GM12878 (cell line): Measurements from ENCODE around the gene CREB5. TPM values are rescaled to one million over a fixed set of nuclear protein-coding genes. Genes with fewer than 3 reads are reported as not detected.

ENCODE experiments used
- ATAC-seq: fragments of 200-7000 bp; cut with Tn5 transposase; 3 replicates; pipeline ENCODE4 v1.9.1; 2020; ENCODE audit warnings: mild to moderate bottlenecking, moderate library complexity
- BruUV-seq: library from RNA; stranded (reverse); fragments of 400-500 nt; replicated peaks from 2 replicates; lab custom pipeline; 2021; lab: Mats Ljungman, UMichigan
- CTCF ChIA-PET: fragments of 300-600 bp; sonication (Branson Sonifier 250); formaldehyde crosslinking; extraction: SDS; loops from one replicate; lab custom pipeline; 2021; ENCODE audit warnings: inconsistent platforms; lab: Yijun Ruan, JAX
- POLR2A ChIA-PET: fragments of 350-600 bp; formaldehyde crosslinking; extraction: SDS; loops from one replicate; lab custom pipeline; 2021; ENCODE audit warnings: inconsistent platforms; lab: Charles Lee
- RAD21 ChIA-PET: fragments of 300-600 bp; sonication (Branson Sonifier 250); formaldehyde crosslinking; loops from one replicate; lab custom pipeline; 2023; ENCODE audit warnings: antibody characterized with exemption; ENCODE audit not compliant: unreplicated experiment; lab: Charles Lee
- SMC1A ChIA-PET: fragments of 300-600 bp; sonication (Branson Sonifier 250); formaldehyde crosslinking; loops from one replicate; lab custom pipeline; 2023; ENCODE audit not compliant: unreplicated experiment, uncharacterized antibody; lab: Charles Lee
- DNase-seq: peaks from one replicate; pipeline ENCODE4 v3.0.0-alpha.2; 2011; ENCODE audit warnings: low read depth, low spot score
- FAIRE-seq: peaks from 3 replicates; lab custom pipeline; 2011; peaks lifted over from hg19 to GRCh38; lab: Jason Lieb, UNC
- H2AFZ ChIP-seq: 2 replicates; pipeline ENCODE4 v1.6.0; 2011; ENCODE audit warnings: low read depth, low read length, control low read depth; ENCODE audit not compliant: control insufficient read depth
- H3K27ac ChIP-seq: 2 replicates; pipeline ENCODE4 v1.5.1; 2011; ENCODE audit warnings: control low read depth; ENCODE audit not compliant: control insufficient read depth, insufficient read depth
- H3K27me3 ChIP-seq, 2 experiments: replicated peaks in 1 of 2; 2 replicates each; pipeline versions ENCODE4 v1.6.0 to v1.6.1; 2011; ENCODE audit warnings: low read length in 1 of 2; ENCODE audit not compliant: control insufficient read depth in 2 of 2, insufficient read depth in 2 of 2
- H3K36me3 ChIP-seq, 2 experiments: 2 replicates each; pipeline ENCODE4 v1.5.1; 2011; ENCODE audit warnings: low read length in 1 of 2; ENCODE audit not compliant: control insufficient read depth in 2 of 2, insufficient read depth in 2 of 2
- H3K4me1 ChIP-seq: 2 replicates; pipeline ENCODE4 v1.6.1; 2011; ENCODE audit warnings: mild to moderate bottlenecking, low read length, moderate library complexity, mixed read lengths; ENCODE audit not compliant: control insufficient read depth, insufficient read depth
- H3K4me2 ChIP-seq: 2 replicates; pipeline ENCODE4 v1.6.0; 2011; ENCODE audit warnings: control low read depth; ENCODE audit not compliant: control insufficient read depth, insufficient read depth
- H3K4me3 ChIP-seq: fragments of 200-600 bp; sonication (generic); 2 replicates; pipeline ENCODE4 v1.5.1; 2016
- H3K79me2 ChIP-seq: 2 replicates; pipeline ENCODE4 v1.6.0; 2011; ENCODE audit warnings: low read length; ENCODE audit not compliant: control insufficient read depth, insufficient read depth
- H3K9ac ChIP-seq: 2 replicates; pipeline ENCODE4 v1.8.0; 2011; ENCODE audit warnings: low read length, control low read depth, mixed read lengths; ENCODE audit not compliant: control insufficient read depth, insufficient read depth
- H3K9me3 ChIP-seq: replicated peaks from 3 replicates; pipeline ENCODE4 v1.5.1; 2011; ENCODE audit warnings: mild to moderate bottlenecking, low read length; ENCODE audit not compliant: control insufficient read depth, insufficient read depth
- H4K20me1 ChIP-seq: 2 replicates; pipeline ENCODE4 v1.6.0; 2011; ENCODE audit not compliant: control insufficient read depth, insufficient read depth
- CTCF ChIP-seq, 3 experiments: IDR thresholded peaks in 2 of 3; conservative IDR thresholded peaks in 1 of 3; 2 replicates each; pipeline ENCODE4 v1.5.1; 2011; ENCODE audit warnings: low read depth in 3 of 3, low read length in 3 of 3, mild to moderate bottlenecking in 3 of 3, control low read depth in 2 of 3, moderate library complexity in 2 of 3, inconsistent platforms in 1 of 3, mixed read lengths in 1 of 3; ENCODE audit not compliant: control insufficient read depth in 2 of 3, insufficient read depth in 1 of 3; ENCODE audit errors: extremely low read depth in 1 of 3
- CUX1 ChIP-seq: IDR thresholded peaks from 2 replicates; pipeline ENCODE4 v1.6.1; 2012; ENCODE audit warnings: improper control_type of control experiment, low read depth, low read length; ENCODE audit not compliant: insufficient replicate concordance
- FOXK2 ChIP-seq: fragments of 450-650 bp; IDR thresholded peaks from 2 replicates; pipeline ENCODE4 v1.6.1; 2017; ENCODE audit warnings: mild to moderate bottlenecking, moderate library complexity
- FOXM1 ChIP-seq: IDR thresholded peaks from 2 replicates; pipeline ENCODE4 v1.6.1; 2012; ENCODE audit warnings: low read depth, mild to moderate bottlenecking, inconsistent platforms, low read length, moderate library complexity
- NFYA ChIP-seq: IDR thresholded peaks from 2 replicates; pipeline ENCODE4 v1.6.1; 2011; ENCODE audit warnings: low read depth, mild to moderate bottlenecking, low read length, improper control_type of control experiment, borderline replicate concordance
- NKRF ChIP-seq: fragments of 450-650 bp; conservative IDR thresholded peaks from 2 replicates; pipeline ENCODE4 v1.6.1; 2017; ENCODE audit warnings: mild to moderate bottlenecking, moderate library complexity
- RAD51 ChIP-seq: fragments of 450-650 bp; IDR thresholded peaks from 2 replicates; pipeline ENCODE4 v1.6.1; 2016; ENCODE audit warnings: moderate library complexity, mild to moderate bottlenecking, inconsistent platforms
- RCOR1 ChIP-seq: conservative IDR thresholded peaks from 2 replicates; pipeline ENCODE4 v1.6.1; 2012; ENCODE audit warnings: low read depth, low read length, improper control_type of control experiment
- TAF1 ChIP-seq: IDR thresholded peaks from 2 replicates; pipeline ENCODE4 v1.6.1; 2011; ENCODE audit warnings: mild to moderate bottlenecking, low read depth, low read length, borderline replicate concordance
- ZNF384 ChIP-seq: IDR thresholded peaks from 2 replicates; pipeline ENCODE4 v1.6.1; 2012; ENCODE audit warnings: low read depth, mild to moderate bottlenecking, low read length, improper control_type of control experiment, borderline replicate concordance
- WGBS: methylation state at CpG from one replicate; pipeline ENCODE4 v1.1.6; 2016; ENCODE audit warnings: low lambda C conversion rate; ENCODE audit not compliant: insufficient replicate concordance, insufficient coverage; ENCODE audit errors: missing lambda C conversion rate; 5-methylcytosine and 5-hydroxymethylcytosine counted together
- in situ Hi-C: fragments of 300-500 bp; cut with MboI; formaldehyde crosslinking; loops from 9 replicates; pipeline ENCODE4 v1.14.3; 2018; ENCODE audit warnings: mixed read lengths
- intact Hi-C: fragments of 100-400 bp; cut with micrococcal nuclease; formaldehyde crosslinking; loops from one replicate; pipeline ENCODE4 v1.14.2; 2022; ENCODE audit not compliant: unreplicated experiment
- polyA plus RNA-seq, 11 experiments: library from polyadenylated mRNA; depleted of rRNA in 4 of 11; unstranded in 6 of 11; stranded (reverse) in 5 of 11; fragments of >200 nt; fragmentation: Nextera tagmentation in 4 of 11; fragmentation: Illumina TruSeq in 1 of 11; extraction: Ambion mirVana in 4 of 11; extraction: Trizol in 1 of 11; gene quantifications; 1 replicate in 1 of 11; 2 replicates in 10 of 11; pipeline versions ENCODE4 v1.2.1 to v1.2.3, GENCODE V29; 2011 to 2016; ENCODE audit warnings: inconsistent platforms in 2 of 11, missing spikeins in 2 of 11, low read depth in 1 of 11
- total RNA-seq, 4 experiments: library from RNA; depleted of rRNA in 3 of 4; stranded (reverse); fragments of >200 nt in 3 of 4; fragmentation: Illumina TruSeq in 1 of 4; extraction: Trizol in 1 of 4; gene quantifications; 2 replicates each; pipeline versions ENCODE4 v1.2.1 to v1.2.3, GENCODE V29; 2013 to 2021

Gene CREB5
- total and polyA plus RNA-seq, 10 of the 15 experiments (the other 5 are each of a cell fraction or from before 2014, with no cell fraction given), result 12.9 to 74.1 (median 53.0) TPM

GRCh38 chr7:28836716-28837115, 424.4 kb downstream of the CREB5 start:
- Histone ChIP-seq H3K36me3 (no peaks in the 10 kb centered on the region), H3K4me3 (no peak overlapping the region), H3K9ac (no peak overlapping the region), H3K27me3 (no peaks in the 10 kb centered on the region), H3K4me1 (no peaks in the 10 kb centered on the region), H2AFZ (no peak overlapping the region), H3K27ac (no peak overlapping the region), H3K9me3 (no peaks in the 10 kb centered on the region), H3K79me2 (no peaks in the 10 kb centered on the region), H4K20me1 (no peaks in the 10 kb centered on the region), H3K4me2 (no peak overlapping the region)
- RAD21 ChIA-PET, result interaction anchor here (0.6 kb wide), 1 partner anchor 131 kb away, joined by 4 read pairs; no protein-coding TSS in a partner anchor
- SMC1A ChIA-PET, result interaction anchor here (1.1 kb wide), 2 partner anchors 8 to 10 kb away, joined by 4 read pairs; no protein-coding TSS in a partner anchor
- CTCF ChIA-PET, result interaction anchor here (1.4 to 1.6 kb wide), 3 partner anchors 13 to 475 kb away, joined by 3 to 4 read pairs (median 3); no protein-coding TSS in a partner anchor
- no TSS peak for BruUV-seq
- DNase-seq (no peak), ATAC-seq (no peak), FAIRE-seq (no peak)
- intact Hi-C loops (no loop called here), in situ Hi-C loops (no loop called here)
- TF ChIP-seq FOXM1, result no peak
- TF ChIP-seq TAF1, result no peak
- no peak for TF ChIP-seq FOXK2
- TF ChIP-seq CTCF (IDR thresholded peaks at IDR 0.05 in 2 of 3, conservative IDR thresholded peaks at IDR 0.05 in 1 of 3; ENCODE audit: control insufficient read depth in 2 of 3, extremely low read depth in 1 of 3, insufficient read depth in 1 of 3, low read depth in 3 of 3, low read length in 3 of 3), result no peak
- no peak for TF ChIP-seq ZNF384
- no peak for TF ChIP-seq CUX1
- TF ChIP-seq NKRF, result no peak
- TF ChIP-seq RCOR1, result no peak
- no peak for TF ChIP-seq NFYA
- no peak for TF ChIP-seq RAD51
- POLR2A ChIA-PET, result interaction anchor here (1.1 kb wide), 1 partner anchor 10 kb away, joined by 3 read pairs; no protein-coding TSS in a partner anchor
- WGBS, result 48% methylated on average over 3 of the region's 3 CpGs
